HAP-1 (cell line): Measurements from ENCODE around the gene SIRT3.
"Not testable (repeated sequence)": the region's sequence is repeated elsewhere in the genome, so short reads cannot be mapped to it uniquely, and the experiment has no call there.

Experiments
- DNase-seq, 2 experiments: peaks; one replicate each; pipeline ENCODE4 v3.0.0-alpha.2; 2016 to 2020; ENCODE audit warnings: low spot score in 2 of 2
- H3K27me3 ChIP-seq: fragments of 250-450 bp; sonication (Bioruptor Pico); 2 replicates; pipeline ENCODE4 v1.5.1; 2020; ENCODE audit warnings: low read depth, mild to moderate bottlenecking, moderate library complexity
- H3K36me3 ChIP-seq: fragments of 250-450 bp; sonication (Bioruptor Pico); replicated peaks from 2 replicates; pipeline ENCODE4 v1.5.1; 2020; ENCODE audit warnings: mild to moderate bottlenecking
- H3K4me1 ChIP-seq: fragments of 250-450 bp; sonication (Bioruptor Pico); 2 replicates; pipeline ENCODE4 v1.5.1; 2020; ENCODE audit warnings: mild to moderate bottlenecking
- H3K4me3 ChIP-seq: fragments of 250-450 bp; sonication (Bioruptor Pico); 2 replicates; pipeline ENCODE4 v1.5.1; 2020; ENCODE audit warnings: mild to moderate bottlenecking, moderate library complexity
- H3K9me3 ChIP-seq: fragments of 250-450 bp; sonication (Bioruptor Pico); 2 replicates; pipeline ENCODE4 v1.5.1; 2020; ENCODE audit warnings: mild to moderate bottlenecking, moderate library complexity
- in situ Hi-C: fragments of 300-500 bp; cut with MboI; formaldehyde crosslinking; loops from 3 replicates; pipeline ENCODE4 v1.14.3; 2020; ENCODE audit warnings: low sequenced_read_pairs, inconsistent platforms, mixed read lengths

SIRT3 gene

GRCh38 chr11:223884-224283 is 12.3 kb downstream of the SIRT3 start:
- Histone ChIP-seq H3K4me1 (peaks cover 13% of the 10 kb centered on the region), H3K36me3 (no peaks in the 10 kb centered on the region), H3K4me3 (no peak overlapping the region), H3K9me3 (no peaks in the 10 kb centered on the region), H3K27me3 (no peaks in the 10 kb centered on the region)
- in situ Hi-C loops, result no loop called here
- no peak for DNase-seq

- H3K9me3 ChIP-seq, result no peaks in the 10 kb centered on the region
- H3K4me3 ChIP-seq, result no peak overlapping the region
- no peaks in the 10 kb centered on the region for H3K27me3 ChIP-seq
- no peaks in the 10 kb centered on the region for H3K36me3 ChIP-seq
- in situ Hi-C loops, result no loop called here
- no peak for DNase-seq
- peaks cover 7% of the 10 kb centered on the region for H3K4me1 ChIP-seq
Observed at GRCh38 chr11:223026-223789, 12.9 kb downstream of the SIRT3 start.

DNA sequence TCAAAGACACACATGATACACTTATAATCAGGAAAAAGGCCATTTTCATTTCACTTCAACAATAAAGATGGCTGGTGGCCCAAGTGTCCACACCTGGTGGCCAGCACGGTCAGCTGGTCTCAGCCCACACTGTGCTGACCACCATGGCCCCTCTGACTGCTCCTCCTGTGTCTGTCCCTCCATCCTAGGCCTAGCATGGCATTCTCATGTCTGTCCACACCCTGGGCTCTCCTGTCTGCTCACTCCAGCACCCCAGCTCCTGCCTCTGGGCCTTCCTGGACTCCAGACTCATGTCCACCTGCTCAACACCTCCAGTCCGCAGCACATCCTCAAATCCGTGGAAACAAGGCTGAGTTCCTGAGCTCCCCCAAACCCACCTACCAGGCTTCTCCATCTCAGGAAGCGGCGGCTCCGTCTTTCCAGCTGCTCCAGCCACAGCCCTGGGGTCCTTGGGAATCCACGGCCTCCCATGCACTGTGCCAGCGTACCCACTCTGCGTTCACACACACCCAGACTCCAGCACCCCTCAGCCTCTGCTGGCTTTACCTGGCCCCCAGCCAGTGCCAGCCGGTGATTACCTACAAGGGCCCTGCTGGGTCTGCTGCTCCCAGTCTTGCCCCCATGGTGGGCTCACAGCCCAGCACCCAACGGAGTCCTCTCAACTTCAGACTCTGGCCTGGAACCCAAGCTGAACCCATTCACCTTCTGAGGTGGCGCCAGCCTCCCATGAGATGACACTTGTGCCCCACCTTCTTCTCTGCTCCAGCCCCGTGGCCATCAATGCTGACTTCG is 13.9 kb downstream of the SIRT3 start:
- Histone ChIP-seq H3K27me3 (no peaks in the 10 kb centered on the region), H3K36me3 (no peaks in the 10 kb centered on the region), H3K4me1 (no peaks in the 10 kb centered on the region), H3K9me3 (no peaks in the 10 kb centered on the region), H3K4me3 (no peak overlapping the region)
- DNase-seq, result no peak
- in situ Hi-C loops, result no loop called here

DNA sequence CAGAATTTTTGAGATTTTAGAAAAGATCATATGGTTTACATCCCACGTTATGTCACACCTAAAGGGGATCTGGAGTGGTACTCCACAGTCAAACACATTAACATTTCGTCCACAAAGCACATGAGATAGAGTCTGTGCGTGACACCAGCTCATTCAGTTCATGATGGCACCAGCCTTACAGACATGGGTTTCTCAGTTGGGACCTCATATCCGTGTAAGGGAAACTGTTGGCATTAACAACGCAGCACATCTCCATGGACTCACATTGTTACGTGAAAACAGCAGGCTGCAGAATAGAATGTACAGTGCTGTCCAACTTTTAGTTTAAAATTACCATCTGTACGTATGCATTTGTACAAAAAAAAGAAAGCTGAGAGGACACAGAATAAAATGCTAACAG is 14.6 kb downstream of the SIRT3 start:
- DNase-seq, result no peak
- H3K36me3 ChIP-seq, result no peaks in the 10 kb centered on the region
- H3K27me3 ChIP-seq, result no peaks in the 10 kb centered on the region
- in situ Hi-C loops, result no loop called here
- H3K9me3 ChIP-seq, result no peaks in the 10 kb centered on the region
- H3K4me3 ChIP-seq, result no peak overlapping the region
- H3K4me1 ChIP-seq, result no peaks in the 10 kb centered on the region

- H3K27me3 ChIP-seq, H3K4me3 ChIP-seq, H3K4me1 ChIP-seq, H3K9me3 ChIP-seq, H3K36me3 ChIP-seq, DNase-seq, in situ Hi-C loops: not testable (repeated sequence)
Observed at GRCh38 chr11:220641-221215, 15.4 kb downstream of the SIRT3 start.

DNA sequence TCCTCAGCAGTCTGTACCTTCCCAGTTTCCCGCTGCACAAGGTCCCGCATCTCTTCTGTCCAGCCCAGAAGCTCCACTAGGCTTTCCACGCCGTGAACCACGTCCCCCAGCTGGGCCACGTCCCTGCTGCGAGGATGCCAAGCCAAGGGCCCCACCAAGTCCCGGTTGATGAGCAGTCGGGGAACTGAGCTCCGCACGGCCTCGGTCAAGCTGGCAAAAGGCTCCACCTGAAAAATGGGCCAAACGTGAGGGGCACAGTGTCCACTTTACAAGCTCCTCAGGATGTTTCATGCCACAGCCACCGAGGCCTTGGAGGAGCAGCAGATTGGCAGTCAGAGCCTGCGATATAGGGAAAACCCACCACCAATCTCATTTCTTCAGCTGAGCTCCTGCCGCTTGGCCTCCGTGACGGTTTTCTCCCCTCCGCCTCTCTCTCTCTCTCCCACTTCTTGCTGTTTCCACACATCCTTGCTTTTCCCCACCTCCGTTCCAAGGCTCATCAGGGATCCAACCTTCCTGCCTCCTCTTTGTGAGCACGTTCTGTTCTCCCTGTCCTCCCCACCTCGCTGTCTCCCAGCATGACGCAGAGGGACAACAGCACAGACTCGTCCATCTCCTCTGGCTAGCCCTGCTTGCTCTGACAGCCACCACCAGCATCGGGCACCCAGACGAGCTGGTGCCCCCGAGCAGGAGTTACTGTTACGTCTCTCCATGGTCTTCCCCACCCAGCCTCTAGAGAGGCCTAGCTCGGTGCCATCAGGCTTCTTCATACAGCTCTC is 17.1 kb downstream of the SIRT3 start:
- Histone ChIP-seq H3K27me3 (no peaks in the 10 kb centered on the region), H3K36me3 (peaks cover 21% of the 10 kb centered on the region), H3K4me3 (no peak overlapping the region), H3K9me3 (no peaks in the 10 kb centered on the region), H3K4me1 (no peaks in the 10 kb centered on the region)
- no peak for DNase-seq
- in situ Hi-C loops, result no loop called here

- in situ Hi-C loops, result no loop called here
- H3K36me3 ChIP-seq, result peaks cover 33% of the 10 kb centered on the region
- no peak overlapping the region for H3K4me3 ChIP-seq
- H3K4me1 ChIP-seq, result no peaks in the 10 kb centered on the region
- peak in 1 of 2 experiments; percentile 4 for DNase-seq
- no peaks in the 10 kb centered on the region for H3K27me3 ChIP-seq
- H3K9me3 ChIP-seq, result no peaks in the 10 kb centered on the region
Observed at GRCh38 chr11:217704-218103, 18.4 kb downstream of the SIRT3 start.

DNA sequence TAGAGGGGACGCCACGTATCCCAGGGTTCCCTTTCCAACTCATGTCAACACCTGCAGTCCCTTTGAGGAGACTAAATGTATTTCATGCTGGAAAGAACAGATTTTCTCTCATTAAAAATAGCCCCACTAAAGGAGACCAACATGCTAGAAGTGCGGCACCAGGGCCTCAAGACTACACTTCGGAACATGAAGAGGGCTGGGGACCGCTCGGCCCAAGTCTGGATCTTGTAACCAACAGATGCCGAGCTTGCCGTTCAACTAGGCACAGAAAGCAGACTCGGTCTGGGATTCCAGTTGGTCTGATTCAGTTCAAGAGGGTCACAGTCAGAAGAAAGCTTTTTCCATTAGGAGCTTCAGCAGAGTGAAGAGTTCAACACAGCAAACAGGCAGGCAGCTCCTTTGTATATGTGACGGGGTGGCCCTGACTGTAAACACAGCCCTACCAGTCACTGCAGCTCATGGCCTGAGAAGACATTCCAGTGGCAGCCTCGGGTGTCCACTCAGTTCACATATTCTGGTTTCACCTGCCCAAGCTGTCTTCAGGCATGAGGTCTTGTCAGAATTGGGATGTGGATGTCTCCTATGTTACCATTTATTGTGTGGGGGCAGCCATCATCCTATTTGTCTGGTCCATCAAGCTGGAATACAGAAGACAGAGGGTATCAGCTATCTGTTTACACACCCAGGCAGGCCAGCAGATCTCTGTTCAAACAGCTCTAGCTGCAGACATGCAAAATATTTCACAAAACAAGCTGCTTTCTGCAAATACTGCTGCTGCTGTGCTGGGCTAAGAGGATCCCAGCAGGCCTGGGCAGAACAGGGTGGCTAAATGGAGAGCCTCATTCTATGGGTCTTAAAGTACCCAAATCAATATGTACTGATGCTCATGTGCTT is 19.8 kb downstream of the SIRT3 start:
- H3K36me3 ChIP-seq, result peaks cover 47% of the 10 kb centered on the region
- no peak overlapping the region for H3K4me3 ChIP-seq
- peak in 1 of 2 experiments; percentile 7 for DNase-seq
- H3K9me3 ChIP-seq, result no peaks in the 10 kb centered on the region
- in situ Hi-C loops, result no loop called here
- H3K4me1 ChIP-seq, result no peaks in the 10 kb centered on the region
- H3K27me3 ChIP-seq, result no peaks in the 10 kb centered on the region

- DNase-seq, result peak in 1 of 2 experiments; percentile 6
- H3K4me1 ChIP-seq, result no peaks in the 10 kb centered on the region
- in situ Hi-C loops, result no loop called here
- H3K36me3 ChIP-seq, result peaks cover 54% of the 10 kb centered on the region
- H3K27me3 ChIP-seq, result no peaks in the 10 kb centered on the region
- H3K4me3 ChIP-seq, result no peak overlapping the region
- no peaks in the 10 kb centered on the region for H3K9me3 ChIP-seq
Observed at GRCh38 chr11:215581-216037, 20.5 kb downstream of the SIRT3 start.

GRCh38 chr11:214083-214482 is 22.1 kb downstream of the SIRT3 start:
- Histone ChIP-seq H3K36me3 (peaks cover 66% of the 10 kb centered on the region), H3K27me3 (no peaks in the 10 kb centered on the region), H3K4me1 (peaks cover 6% of the 10 kb centered on the region), H3K4me3 (no peak overlapping the region), H3K9me3 (no peaks in the 10 kb centered on the region)
- DNase-seq, result no peak
- in situ Hi-C loops, result no loop called here

GRCh38 chr11:213111-213510 is 23.0 kb downstream of the SIRT3 start:
- Histone ChIP-seq H3K27me3 (no peaks in the 10 kb centered on the region), H3K9me3 (no peaks in the 10 kb centered on the region), H3K4me3 (no peak overlapping the region), H3K4me1 (peaks cover 6% of the 10 kb centered on the region), H3K36me3 (peaks cover 66% of the 10 kb centered on the region)
- no peak for DNase-seq
- in situ Hi-C loops, result no loop called here

DNA sequence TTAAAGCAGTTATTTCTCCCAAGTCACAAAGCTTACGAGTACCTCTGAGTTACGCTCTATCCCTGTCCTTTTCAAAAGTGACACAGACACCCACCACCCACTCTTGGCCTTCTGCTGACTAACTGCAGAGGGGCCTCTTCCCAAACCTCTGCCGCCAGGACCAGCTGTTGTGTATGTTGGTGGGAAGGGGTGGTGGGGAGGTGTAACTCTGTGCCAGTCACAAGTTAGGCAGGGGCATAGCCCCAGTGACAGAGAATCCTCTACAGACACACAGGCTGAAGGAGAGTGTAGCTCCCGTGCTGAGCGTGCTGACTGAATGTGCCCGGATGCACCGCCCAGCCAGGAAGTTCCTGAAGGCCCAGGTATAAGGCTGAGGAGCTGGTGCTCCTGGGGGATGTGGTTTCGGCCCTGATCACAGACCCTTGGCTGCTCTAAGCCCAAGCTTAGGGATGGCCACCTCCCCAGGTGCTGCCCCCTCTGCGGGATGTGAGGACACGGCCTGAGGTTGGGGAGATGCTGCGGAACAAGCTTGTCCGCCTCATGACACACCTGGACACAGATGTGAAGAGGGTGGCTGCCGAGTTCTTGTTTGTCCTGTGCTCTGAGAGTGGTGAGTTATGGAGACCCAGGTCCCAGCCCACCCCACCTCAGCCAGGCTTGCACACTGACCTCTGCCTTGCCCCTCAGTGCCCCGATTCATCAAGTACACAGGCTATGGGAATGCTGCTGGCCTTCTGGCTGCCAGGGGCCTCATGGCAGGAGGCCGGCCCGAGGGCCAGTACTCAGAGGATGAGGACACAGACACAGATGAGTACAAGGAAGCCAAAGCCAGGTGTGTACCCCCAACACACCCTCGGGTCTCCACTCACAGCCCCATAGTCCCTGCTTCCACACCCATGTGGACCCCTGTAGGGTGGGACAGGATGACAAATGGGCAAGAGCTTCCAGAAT is 23.7 kb downstream of the SIRT3 start:
- no peaks in the 10 kb centered on the region for H3K27me3 ChIP-seq
- no peaks in the 10 kb centered on the region for H3K9me3 ChIP-seq
- H3K4me3 ChIP-seq, result no peak overlapping the region
- DNase-seq, result no peak
- in situ Hi-C loops, result no loop called here
- peaks cover 6% of the 10 kb centered on the region for H3K4me1 ChIP-seq
- peaks cover 66% of the 10 kb centered on the region for H3K36me3 ChIP-seq
